CD4-positive, alpha-beta T cell treated with Interleukin-6 at 100 ng/mL for 8 hours (primary cell): ENCODE data around the gene TDRD12.
"Not testable (repeated sequence)": the region's sequence is repeated elsewhere in the genome, so short reads cannot be mapped to it uniquely, and the experiment has no call there.

Source experiments
- DNase-seq: peaks from one replicate; pipeline ENCODE4 v3.0.0-alpha.2; 2020; ENCODE audit warnings: mixed read lengths, low spot score

TDRD12 gene

DNA sequence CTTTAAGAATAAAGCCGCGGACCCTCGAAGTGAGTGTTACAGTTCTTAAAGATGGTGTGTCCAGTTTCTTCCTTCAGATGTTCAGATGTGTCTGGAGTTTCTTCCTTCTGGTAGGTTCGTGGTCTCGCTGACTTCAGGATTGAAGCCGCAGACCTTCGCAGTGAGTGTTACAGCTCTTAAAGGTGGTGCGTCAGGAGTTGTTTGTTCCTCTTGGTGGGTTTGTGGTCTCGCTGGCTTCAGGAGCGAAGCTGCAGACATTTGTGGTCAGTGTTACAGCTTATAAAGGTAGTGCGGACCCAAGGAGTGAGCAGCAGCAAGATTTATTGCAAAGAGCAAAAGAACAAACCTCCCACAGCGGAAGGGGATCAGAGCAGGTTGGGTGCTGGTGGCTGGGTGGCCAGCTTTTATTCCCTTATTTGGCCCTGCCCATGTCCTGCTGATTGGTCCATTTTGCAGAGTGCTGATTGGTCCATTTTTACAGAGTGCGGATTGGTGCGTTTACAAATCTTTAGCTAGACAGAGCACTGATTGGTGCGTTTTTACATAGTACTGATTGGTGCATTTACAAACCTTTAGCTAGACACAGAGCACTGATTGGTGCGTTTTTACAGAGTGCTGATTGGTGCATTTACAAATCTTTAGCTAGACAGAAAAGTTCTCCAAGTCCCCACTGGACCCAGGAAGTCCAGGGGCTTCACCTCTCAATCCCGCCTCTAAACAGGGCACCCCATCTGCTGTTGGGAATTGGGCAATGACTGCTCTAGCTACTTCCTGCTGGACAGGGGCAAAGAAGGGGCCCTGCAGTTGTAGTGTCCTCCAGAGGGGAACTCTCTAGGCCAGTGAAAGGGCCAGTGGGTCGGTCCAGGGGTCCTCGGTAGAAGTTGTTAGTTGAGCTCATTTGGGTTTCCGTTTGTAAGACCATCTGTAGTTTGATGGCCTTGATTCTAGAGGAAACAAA is 26.1 kb upstream of the TDRD12 start:
- not testable (repeated sequence) for DNase-seq

DNA sequence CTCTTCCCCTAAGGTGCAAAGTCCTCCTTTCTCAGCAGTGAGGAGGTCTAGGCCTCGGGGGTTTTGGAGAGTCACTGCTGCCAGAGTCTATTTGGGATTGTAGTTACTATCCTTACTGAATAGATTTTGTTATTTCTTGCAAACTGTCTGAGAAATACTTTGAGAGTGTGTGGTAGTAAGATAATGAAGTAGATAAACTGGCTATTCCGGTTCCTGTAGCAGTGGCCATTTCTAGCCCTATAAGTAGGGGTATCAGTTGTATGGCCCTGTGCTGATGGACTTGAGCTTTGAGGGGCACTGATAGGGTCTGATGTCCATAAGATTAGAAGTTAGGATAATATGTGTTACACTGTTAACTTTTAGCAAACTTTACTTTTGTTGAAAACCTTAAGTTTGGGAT is 25.3 kb upstream of the TDRD12 start:
- DNase-seq, result not testable (repeated sequence)

DNA sequence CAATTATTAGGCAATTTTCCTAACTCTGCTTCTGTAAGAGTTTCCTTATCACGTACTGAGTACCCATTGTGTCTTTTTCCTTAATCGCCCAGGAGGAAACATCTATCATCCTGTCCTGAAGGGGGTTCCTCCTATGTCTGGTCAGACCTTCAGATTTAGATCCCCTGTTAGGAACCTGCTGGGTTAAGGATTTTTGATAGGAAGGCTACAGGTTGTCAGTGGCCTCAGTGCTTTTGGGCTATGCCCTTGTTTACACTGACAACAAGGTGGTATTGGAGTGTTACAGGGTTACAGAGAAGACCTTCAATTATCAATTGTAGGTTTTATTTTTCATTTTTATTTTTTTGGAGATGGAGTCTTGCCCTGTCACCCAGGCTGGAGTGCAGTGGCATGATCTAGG is 24.7 kb upstream of the TDRD12 start:
- DNase-seq, result not testable (repeated sequence)

DNA sequence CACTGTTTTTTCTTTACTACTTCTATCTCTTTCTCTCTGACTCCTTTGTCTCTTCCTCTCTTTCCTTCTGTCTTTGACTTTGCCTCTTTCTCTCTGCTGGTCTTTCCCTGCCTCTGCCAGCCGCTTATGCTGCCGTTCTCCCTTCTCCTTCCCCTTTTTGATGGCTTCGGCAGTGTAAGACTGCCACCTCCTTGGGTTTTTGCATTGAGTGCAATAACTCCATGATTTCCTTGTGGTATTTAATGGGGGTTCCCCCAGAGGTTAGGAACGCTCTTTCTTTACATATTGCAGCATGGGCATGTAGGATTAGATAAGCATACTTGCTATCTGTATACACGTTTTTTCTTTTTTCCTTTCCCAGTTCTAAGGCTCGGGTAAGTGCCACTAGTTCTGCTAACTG is 24.1 kb upstream of the TDRD12 start:
- DNase-seq, result not testable (repeated sequence)

DNA sequence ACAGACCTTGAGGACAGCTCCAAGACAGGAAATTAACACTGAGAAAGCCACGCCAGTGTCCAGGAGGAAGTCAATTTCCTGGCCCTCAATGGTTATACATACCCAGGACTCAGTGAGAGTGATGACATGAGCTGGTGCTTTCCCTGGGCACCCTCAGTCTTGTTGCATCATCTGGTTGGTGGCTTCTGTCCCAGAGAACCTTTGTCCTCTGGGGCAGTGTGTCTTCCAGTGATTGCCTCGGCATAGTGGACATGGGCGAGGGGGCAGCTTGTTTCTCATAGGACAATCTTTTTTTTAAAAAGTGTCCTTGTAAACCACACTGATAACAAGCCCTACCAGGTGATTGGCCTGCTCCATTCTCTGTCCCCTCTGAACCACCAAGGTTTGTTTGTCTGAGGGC is 22.8 kb upstream of the TDRD12 start:
- not testable (repeated sequence) for DNase-seq

DNA sequence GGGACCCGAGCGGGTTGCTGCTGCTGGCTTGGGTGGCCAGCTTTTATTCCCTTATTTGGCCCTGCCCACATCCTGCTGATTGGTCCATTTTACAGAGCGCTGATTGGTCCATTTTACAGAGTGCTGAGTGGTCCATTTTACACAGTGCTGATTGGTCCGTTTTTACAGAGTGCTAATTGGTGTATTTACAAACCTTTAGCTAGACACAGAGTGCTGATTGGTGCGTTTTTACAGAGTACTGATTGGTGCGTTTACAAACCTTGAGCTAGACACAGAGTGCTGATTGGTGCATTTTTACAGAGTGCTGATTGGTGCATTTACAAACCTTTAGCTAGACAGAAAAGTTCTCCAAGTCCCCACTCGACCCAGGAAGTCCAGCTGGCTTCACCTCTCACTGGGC is 19.4 kb upstream of the TDRD12 start:
- DNase-seq, result not testable (repeated sequence)

- DNase-seq, result no peak
These were observed 17.6 kb upstream of the TDRD12 start for GRCh38 chr19:32702010-32702409.

- not testable (repeated sequence) for DNase-seq
These were observed 15.6 kb upstream of the TDRD12 start for GRCh38 chr19:32704006-32704405.

GRCh38 chr19:32708457-32708856 is 11.1 kb upstream of the TDRD12 start:
- DNase-seq, result peak; percentile 40

DNA sequence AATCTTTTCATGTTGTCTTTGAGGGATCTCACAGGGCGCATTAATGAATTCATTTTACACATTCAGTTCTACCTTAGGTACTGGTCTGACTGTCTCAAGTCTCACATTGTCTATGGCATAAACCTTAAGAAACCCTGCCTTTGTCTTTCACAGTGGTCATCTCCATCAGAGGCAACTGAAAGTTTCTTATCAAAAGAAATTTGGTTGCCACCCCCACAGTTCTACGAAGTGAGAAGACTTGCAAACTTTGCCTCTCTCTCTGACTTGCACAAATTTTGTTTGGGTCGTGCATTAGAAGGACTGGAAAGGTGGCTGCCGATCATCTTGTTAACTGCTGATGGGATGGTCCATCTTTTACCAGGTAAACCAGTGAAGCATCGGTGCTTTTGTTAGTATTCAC is 10.5 kb upstream of the TDRD12 start:
- no peak for DNase-seq

- no peak for DNase-seq
These were observed 7.8 kb upstream of the TDRD12 start for GRCh38 chr19:32711747-32712146.

- DNase-seq, result not testable (repeated sequence)
These were observed 3.4 kb upstream of the TDRD12 start for GRCh38 chr19:32716203-32716602.

DNA sequence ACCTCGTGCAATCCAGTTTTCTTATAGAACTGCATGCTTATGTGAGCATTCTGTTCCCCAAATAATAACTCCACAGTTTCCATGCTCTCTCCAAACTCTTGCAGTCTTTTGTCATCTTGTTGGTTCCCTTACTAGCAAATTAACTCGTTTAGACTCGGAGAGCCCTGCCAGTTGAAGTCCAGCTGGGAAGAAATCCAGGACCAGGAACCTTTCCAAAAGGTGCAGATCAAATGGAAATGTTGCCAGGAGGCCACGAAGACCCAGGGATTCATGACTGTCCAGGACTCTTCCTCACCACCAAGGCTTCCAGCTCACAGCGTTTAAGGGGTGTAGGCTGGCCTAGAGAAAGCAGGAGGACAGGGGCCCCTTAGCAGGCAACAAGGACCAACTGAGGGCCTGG is 2.1 kb upstream of the TDRD12 start:
- no peak for DNase-seq

- no peak for DNase-seq
These were observed 1.3 kb upstream of the TDRD12 start for GRCh38 chr19:32718286-32718685.

- DNase-seq, result no peak
These were observed 809 bp downstream of the TDRD12 start for GRCh38 chr19:32720216-32720935.

- DNase-seq, result no peak
These were observed 1.3 kb downstream of the TDRD12 start for GRCh38 chr19:32720936-32721250.

GRCh38 chr19:32735936-32736335 is 16.4 kb downstream of the TDRD12 start:
- no peak for DNase-seq

DNA sequence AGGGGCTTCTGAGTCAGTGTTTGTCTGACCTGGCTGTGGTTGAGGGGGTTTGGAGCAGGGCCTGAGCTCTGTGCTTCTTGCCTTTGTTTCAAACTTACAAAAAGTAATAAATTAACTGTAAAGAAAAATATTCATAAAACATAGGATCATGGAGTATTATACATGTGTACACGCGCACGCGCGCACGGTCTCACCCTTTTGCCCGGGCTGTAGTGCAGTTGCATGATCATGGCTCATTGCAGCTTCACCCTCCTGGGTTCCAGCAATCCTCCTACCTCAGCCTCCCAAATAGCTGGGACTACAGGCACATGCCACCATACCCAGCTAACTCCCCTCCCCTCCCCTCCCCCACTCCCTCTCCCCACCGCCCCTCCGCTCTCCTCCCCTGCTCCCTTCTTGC is 23.5 kb downstream of the TDRD12 start:
- DNase-seq, result no peak

DNA sequence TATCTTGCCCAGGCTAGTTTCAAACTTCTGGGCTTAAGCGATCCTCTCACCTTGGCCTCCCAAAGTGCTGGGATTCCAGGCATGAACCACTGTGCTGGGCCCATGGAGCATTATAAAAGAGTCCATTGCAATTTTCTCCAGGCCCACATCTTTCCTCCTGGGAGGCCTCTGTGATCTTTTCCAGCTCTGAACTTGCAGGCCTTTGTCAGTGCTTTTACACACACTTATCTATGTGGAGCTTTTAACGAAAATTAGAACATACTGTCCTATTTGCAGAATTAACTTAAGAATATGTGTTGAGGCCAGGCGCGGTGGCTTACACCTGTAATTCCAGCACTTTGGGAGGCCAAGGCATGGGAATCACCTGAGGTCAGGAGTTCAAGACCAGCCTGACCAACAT is 23.9 kb downstream of the TDRD12 start:
- no peak for DNase-seq

DNA sequence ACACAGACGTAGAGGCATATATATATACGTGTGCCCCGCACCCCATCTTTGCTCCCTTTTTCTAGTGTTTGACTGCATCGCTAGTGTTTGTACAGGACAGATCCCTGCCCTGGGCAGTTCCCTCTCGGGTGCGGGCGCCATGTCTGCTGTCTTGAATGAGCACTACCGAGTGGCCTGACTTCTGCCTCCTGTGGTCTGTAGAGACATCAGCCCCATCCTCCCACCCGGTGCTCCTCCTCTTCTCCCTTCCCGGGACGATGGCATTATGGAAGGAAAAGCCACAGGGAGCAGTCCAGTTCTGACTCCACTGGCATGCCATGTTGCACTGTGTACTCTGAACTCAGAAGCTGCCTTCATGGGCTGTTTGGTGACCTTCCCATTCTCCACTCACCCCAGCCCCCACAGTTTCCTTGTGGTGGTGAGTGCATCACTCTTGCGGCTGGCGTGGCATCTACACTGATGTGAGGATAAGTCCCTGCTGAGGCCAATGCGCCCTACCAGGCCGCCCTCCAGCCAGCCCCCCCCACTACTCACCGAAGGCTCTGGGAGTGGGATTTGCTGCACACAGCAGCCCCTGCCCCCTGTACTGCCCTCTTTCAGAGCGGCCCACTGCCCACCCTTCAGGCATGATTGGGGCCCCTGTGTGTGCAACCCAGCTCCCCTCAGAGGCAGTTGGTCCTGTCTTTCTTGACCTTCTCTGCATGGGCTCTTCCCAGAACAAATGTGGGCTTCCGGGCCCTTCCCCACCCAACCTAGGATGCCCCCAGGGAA is 25.2 kb downstream of the TDRD12 start:
- DNase-seq, result no peak

GRCh38 chr19:32745594-32746251 is 26.2 kb downstream of the TDRD12 start:
- DNase-seq, result peak; percentile 29

GRCh38 chr19:32746631-32747196 is 27.1 kb downstream of the TDRD12 start:
- peak; percentile 14 for DNase-seq
